Ectodermal cell (in vitro differentiated cells): ENCODE data around the gene TTC9B.

Experiments used
- H3K27ac ChIP-seq: 2 replicates; pipeline ENCODE4 v1.7.0; 2013; ENCODE audit warnings: mild to moderate bottlenecking, low read depth, low read length; ENCODE audit not compliant: insufficient read depth, poor library complexity, severe bottlenecking
- H3K27me3 ChIP-seq: 2 replicates; pipeline ENCODE4 v1.7.0; 2013; ENCODE audit warnings: mild to moderate bottlenecking, low read length; ENCODE audit not compliant: insufficient read depth, control insufficient read depth, poor library complexity, severe bottlenecking
- H3K36me3 ChIP-seq: one replicate; pipeline ENCODE4 v1.7.0; 2013; ENCODE audit warnings: low read length; ENCODE audit not compliant: control insufficient read depth, insufficient read depth
- H3K4me1 ChIP-seq: one replicate; pipeline ENCODE4 v1.7.0; 2013; ENCODE audit warnings: low read length; ENCODE audit not compliant: control insufficient read depth, insufficient read depth
- H3K4me3 ChIP-seq: 2 replicates; pipeline ENCODE4 v1.7.0; 2013; ENCODE audit warnings: low read depth, low read length, control low read depth; ENCODE audit not compliant: insufficient read depth
- H3K9me3 ChIP-seq: 2 replicates; pipeline ENCODE4 v1.7.0; 2013; ENCODE audit warnings: mild to moderate bottlenecking, low read length, moderate library complexity; ENCODE audit not compliant: control insufficient read depth
- WGBS, 2 experiments: methylation state at CpG; one replicate each; pipeline ENCODE4 v1.1.7; 2013; ENCODE audit warnings: missing lambda C conversion rate in 2 of 2; 5-methylcytosine and 5-hydroxymethylcytosine counted together

Gene TTC9B

DNA sequence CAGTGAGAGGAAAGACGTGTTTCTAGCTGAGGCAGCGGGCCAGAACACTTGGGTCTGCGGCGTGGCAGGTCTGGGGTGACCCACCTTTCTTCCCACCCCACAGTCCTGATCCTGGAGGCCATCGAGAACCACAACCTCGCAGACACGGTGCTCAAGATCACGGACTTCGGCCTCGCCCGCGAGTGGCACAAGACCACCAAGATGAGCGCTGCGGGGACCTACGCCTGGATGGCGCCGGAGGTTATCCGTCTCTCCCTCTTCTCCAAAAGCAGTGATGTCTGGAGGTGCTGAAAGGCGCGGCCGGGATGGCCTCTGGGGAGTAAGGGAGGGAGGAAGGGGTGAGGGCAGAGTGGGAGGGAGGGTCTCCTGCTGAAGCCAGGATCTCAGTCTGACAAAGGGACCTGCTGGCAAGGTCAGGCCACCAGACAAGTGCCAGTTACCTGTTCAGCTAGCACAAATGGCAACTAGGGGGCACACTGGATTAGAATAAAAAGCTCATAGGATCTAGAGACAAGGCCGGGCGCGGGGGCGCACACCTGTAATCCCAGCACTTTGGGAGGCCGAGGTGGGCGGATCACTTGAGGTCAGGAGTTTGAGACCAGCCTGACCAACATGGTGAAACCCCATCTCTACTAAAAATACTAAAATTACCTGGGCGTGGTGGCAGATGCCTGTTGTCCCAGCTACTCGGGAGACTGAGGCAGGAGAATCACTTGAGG, 19.8 kb downstream of the TTC9B start:
- H3K36me3 ChIP-seq = no peaks in the 10 kb centered on the region
- 94 to 96% methylated on average over 29 of the region's 29 CpGs for WGBS, 2 experiments
- no peaks in the 10 kb centered on the region for H3K27me3 ChIP-seq
- H3K9me3 ChIP-seq = no peaks in the 10 kb centered on the region
- no peaks in the 10 kb centered on the region for H3K4me1 ChIP-seq
- no peak overlapping the region for H3K27ac ChIP-seq
- H3K4me3 ChIP-seq = no peak overlapping the region

DNA sequence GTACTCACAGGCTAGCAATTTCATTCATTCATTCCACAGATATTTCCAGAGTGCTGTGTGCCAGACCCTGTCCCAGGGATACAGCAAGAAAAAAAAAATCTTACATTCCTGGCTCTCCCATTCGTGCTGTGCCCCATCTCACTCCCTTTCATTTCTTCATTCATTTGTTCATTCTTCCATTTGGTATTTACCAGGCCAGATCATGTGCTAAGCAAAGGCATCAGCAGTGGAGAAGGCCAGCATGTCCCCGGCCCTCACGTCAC, 24.7 kb downstream of the TTC9B start:
- H3K36me3 ChIP-seq = no peaks in the 10 kb centered on the region
- H3K9me3 ChIP-seq = no peaks in the 10 kb centered on the region
- H3K4me1 ChIP-seq = peaks cover 5% of the 10 kb centered on the region
- no peak overlapping the region for H3K27ac ChIP-seq
- no peaks in the 10 kb centered on the region for H3K27me3 ChIP-seq
- 86 to 89% methylated on average over 3 of the region's 3 CpGs for WGBS, 2 experiments
- no peak overlapping the region for H3K4me3 ChIP-seq

DNA sequence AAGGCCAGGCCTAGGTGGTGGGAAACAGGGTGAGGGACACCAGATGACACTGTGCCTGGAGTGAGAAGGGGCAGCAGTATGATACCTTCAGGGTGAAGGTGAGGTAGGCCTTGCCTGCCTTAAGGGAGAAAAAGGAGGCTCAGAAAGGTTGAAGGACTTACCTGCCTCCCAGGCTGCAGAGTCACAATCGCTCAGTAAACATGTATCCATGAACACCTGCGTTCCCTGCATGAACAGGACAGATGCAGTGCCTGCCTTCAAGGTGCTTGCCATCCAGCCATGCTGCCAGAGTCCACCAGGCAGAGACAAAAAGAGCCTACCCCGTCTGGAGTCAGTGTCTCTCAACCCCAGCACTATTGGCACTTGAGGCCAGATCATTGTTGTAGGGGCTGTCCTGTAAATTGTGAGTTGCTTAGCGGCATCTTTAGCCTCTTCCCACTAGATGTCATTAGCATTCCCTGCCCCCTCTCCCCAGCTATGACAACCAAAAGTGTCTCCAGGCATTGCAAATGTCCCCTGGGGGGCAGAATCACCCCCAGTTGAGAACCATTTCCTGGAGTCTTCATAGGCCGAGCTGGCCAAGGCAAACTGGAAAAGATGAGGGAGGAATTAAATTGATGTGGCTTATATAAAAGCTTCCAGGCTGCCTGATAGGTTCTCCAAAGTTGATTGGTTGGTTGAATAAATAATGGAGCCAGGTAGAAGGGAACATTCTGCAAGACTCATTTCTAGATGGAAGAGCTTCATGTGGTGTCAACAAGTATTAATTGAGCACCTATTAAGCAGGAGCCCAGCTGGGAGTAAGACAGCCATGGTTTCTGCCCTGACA, 25.2 kb downstream of the TTC9B start:
- Histone ChIP-seq H3K27ac (no peak overlapping the region), H3K4me3 (no peak overlapping the region), H3K9me3 (no peaks in the 10 kb centered on the region), H3K36me3 (no peaks in the 10 kb centered on the region), H3K27me3 (no peaks in the 10 kb centered on the region), H3K4me1 (peaks cover 5% of the 10 kb centered on the region)
- 67 to 78% methylated on average over 5 of the region's 5 CpGs for WGBS, 2 experiments

DNA sequence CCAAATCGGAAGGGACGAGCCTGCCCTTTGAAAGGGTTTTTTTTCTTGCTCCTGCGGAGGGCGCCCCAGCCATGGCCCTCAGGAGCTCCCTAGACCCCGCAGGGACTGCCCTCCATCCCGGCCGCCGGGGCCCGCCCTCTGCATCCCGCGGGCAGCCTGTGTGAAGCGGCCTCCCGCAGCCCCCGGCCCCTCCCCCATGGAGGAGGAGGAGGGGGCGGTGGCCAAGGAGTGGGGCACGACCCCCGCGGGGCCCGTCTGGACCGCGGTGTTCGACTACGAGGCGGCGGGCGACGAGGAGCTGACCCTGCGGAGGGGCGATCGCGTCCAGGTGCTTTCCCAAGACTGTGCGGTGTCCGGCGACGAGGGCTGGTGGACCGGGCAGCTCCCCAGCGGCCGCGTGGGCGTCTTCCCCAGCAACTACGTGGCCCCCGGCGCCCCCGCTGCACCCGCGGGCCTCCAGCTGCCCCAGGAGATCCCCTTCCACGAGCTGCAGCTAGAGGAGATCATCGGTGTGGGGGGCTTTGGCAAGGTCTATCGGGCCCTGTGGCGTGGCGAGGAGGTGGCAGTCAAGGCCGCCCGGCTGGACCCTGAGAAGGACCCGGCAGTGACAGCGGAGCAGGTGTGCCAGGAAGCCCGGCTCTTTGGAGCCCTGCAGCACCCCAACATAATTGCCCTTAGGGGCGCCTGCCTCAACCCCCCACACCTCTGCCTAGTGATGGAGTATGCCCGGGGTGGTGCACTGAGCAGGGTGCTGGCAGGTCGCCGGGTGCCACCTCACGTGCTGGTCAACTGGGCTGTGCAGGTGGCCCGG, 26.1 kb downstream of the TTC9B start:
- no peaks in the 10 kb centered on the region for H3K27me3 ChIP-seq
- H3K9me3 ChIP-seq = no peaks in the 10 kb centered on the region
- no peaks in the 10 kb centered on the region for H3K36me3 ChIP-seq
- peak overlapping the region; percentile 98 for H3K4me3 ChIP-seq
- no peak overlapping the region for H3K27ac ChIP-seq
- H3K4me1 ChIP-seq = peaks cover 5% of the 10 kb centered on the region
- 23% methylated on average over 62 of the region's 62 CpGs for WGBS, 2 experiments

DNA sequence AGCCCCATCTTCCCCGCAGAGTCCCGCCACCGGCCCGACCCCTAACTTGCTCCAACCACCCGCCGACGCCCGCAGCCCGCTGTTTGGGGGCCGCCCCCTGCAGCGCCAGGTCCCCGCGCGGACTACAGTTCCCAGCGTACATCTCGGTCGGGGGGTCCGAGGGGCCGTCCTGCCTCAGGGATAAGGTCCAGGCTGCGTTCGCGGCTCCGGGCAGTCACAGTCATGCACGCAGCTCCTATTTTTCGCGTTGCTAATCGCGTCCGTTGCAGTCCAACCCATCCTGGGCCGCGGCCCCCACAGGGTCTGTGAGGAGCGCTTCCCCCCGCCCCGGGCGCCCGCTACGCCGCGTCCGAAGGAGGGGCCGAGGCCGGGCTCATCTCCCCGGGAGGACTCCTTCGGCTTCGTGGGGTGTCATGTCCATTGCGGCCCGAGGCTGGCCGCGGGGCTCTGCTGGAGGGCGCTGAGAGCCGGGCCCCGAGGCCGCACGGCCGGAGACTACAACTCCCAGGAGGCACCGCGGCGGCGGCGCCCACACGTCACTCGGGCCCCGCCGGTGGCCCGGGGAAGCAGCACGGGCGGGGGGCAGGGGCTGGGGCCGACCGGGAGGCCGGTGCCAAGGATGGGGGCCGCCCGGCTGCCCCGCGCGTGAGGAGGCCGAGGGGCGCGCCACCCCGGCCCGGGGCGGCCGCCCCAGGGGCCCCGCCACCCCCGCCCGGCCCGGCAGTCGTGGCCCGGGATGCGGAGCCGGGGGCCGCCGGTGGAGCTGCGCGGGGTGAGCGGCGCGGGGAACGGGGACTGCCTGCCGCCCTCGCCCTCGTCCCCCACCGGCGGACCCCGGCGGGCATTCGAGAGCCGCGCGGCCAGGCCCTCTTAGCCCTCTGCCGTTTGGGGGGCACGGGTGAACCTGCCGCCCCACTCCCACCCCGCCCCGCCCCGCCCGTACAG, 27.0 kb downstream of the TTC9B start, which contains the start of gene MAP3K10:
TSS of gene MAP3K10 (plus strand) at position 536 of the 945 bp plus-strand sequence. CDS start 606 bp downstream, outside the sequence.
- Histone ChIP-seq H3K9me3 (no peaks in the 10 kb centered on the region), H3K4me1 (peaks cover 5% of the 10 kb centered on the region), H3K27me3 (no peaks in the 10 kb centered on the region), H3K27ac (no peak within 1 kb of the TSS), H3K4me3 (peak within 1 kb of the TSS; percentile 98), H3K36me3 (no peaks in the 10 kb centered on the region)
- WGBS, 2 experiments = 0% methylated on average over 116 of the region's 116 CpGs

DNA sequence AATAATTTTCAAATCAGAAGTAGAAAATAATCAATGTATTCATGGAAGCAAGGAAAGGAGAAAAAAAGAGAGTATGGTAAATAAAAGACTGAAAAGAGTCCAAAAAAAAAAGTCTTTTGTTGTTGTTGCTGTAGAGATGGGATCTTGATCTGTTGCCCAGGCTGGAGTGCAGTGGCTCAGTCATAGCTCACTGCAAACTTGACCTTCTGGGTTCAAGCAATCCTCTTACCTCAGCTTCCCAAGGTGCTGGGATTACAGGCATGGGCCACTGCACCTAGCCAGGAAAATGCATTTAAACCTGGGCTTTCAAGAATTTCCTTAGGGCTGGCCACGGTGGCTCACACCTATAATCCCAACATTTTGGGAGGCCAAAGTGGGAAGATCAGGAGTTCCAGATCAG, 33.9 kb downstream of the TTC9B start:
- H3K27me3 ChIP-seq = no peaks in the 10 kb centered on the region
- no peaks in the 10 kb centered on the region for H3K4me1 ChIP-seq
- 85 to 86% methylated on average over 1 of the region's 1 CpG for WGBS, 2 experiments
- H3K36me3 ChIP-seq = no peaks in the 10 kb centered on the region
- no peaks in the 10 kb centered on the region for H3K9me3 ChIP-seq
- H3K27ac ChIP-seq = no peak overlapping the region
- no peak overlapping the region for H3K4me3 ChIP-seq

DNA sequence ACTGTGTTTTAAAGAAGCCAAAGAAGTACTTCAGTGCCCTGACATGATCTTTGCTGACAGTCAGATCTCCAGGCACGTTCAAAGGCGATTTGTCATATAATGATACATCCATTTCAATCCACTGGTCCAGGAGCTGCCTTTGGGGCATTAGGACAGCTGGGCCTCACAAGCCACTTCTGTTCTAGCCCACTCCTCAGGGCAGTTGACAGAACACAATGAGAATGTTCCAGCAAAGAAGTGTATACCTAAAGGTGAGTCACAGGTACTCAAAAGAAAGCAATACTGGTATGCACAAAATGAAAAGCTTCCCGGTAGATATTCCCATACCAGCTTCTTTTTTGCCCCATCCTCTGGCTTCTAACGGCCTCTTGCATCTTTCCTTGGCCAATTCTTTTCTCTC, 39.4 kb downstream of the TTC9B start:
- H3K27me3 ChIP-seq = no peaks in the 10 kb centered on the region
- H3K4me1 ChIP-seq = no peaks in the 10 kb centered on the region
- no peaks in the 10 kb centered on the region for H3K36me3 ChIP-seq
- no peak overlapping the region for H3K4me3 ChIP-seq
- no peak overlapping the region for H3K27ac ChIP-seq
- H3K9me3 ChIP-seq = no peaks in the 10 kb centered on the region
- WGBS, 2 experiments = 76 to 91% methylated on average over 4 of the region's 4 CpGs

DNA sequence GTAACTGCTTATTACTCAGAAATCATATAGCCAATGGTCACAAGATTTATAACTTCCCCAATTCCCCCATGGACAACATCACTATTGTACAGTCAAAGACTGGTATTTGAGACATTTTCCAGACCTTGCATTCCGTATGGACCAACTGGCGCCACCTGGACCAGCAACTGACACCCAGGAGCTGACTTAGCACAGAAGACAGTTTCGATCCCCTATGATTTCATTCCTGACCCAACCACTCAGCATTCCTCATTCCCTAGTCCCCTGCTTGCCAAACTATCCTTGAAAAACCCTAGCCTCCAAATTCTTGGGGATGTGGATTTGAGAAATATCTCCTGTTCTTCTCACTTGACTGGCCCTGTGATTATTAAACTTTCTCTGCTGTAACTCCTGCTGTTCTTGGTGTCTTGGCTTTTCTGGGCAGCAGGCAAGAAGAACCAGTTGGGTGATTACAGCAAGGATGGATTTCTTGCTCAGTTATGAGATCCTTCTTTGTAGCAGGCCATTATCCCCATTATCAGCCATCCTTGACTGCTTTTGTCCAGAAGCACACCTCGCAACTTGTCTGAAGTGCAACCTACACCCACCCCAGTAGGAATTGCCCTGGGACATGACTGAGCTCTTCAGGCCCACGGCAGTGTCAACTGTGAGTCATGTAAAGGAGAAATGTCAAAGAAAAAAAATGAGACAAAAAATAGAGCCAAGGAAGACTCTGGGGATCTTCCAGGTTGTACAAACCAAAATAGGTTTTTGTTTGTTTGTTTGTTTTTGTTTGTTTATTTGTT, 40.7 kb downstream of the TTC9B start:
- 90 to 96% methylated on average over 5 of the region's 5 CpGs for WGBS, 2 experiments
- H3K36me3 ChIP-seq = no peaks in the 10 kb centered on the region
- no peak overlapping the region for H3K4me3 ChIP-seq
- no peaks in the 10 kb centered on the region for H3K27me3 ChIP-seq
- H3K4me1 ChIP-seq = no peaks in the 10 kb centered on the region
- H3K9me3 ChIP-seq = no peaks in the 10 kb centered on the region
- H3K27ac ChIP-seq = no peak overlapping the region

DNA sequence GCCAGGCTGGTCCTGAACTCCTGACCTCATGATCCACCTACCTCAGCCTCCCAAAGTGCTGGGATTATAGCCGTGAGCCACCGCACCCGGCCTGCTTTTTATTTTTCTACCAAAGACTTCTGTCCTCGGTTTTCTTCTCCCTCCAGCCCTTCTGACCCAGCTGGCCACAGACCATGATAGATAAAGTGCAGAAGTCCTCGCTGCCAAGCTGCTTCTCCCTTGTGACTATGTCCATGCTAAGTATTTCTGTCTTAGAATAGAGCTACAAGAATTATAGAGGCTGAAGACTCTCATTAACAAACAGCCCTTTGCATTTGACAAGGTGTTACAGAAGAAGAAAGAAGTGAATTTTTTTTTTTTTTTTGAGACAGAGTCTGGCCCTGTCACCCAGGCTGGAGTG, 42.4 kb downstream of the TTC9B start:
- H3K27ac ChIP-seq = no peak overlapping the region
- whole genome bisulfite sequencing, 2 experiments = 81 to 91% methylated on average over 5 of the region's 5 CpGs
- no peaks in the 10 kb centered on the region for H3K4me1 ChIP-seq
- no peak overlapping the region for H3K4me3 ChIP-seq
- H3K36me3 ChIP-seq = no peaks in the 10 kb centered on the region
- no peaks in the 10 kb centered on the region for H3K9me3 ChIP-seq
- no peaks in the 10 kb centered on the region for H3K27me3 ChIP-seq
